H9 (cell line): ENCODE results near the gene NDUFB3. TPM values are rescaled to one million over a fixed set of nuclear protein-coding genes. Genes with fewer than 3 reads are reported as not detected.
"Not testable (repeated sequence)": the region's sequence is repeated elsewhere in the genome, so short reads cannot be mapped to it uniquely, and the experiment has no call there.

ENCODE experiments used
- DNase-seq: peaks from one replicate; pipeline ENCODE4 v3.0.0-alpha.2; 2017
- H2AFZ ChIP-seq: one replicate; pipeline ENCODE4 v1.6.1; 2013; ENCODE audit warnings: mild to moderate bottlenecking, low read length, control low read depth, moderate library complexity
- H2AK5ac ChIP-seq: 2 replicates; pipeline ENCODE4 v1.6.1; 2013; ENCODE audit warnings: low read length, control low read depth, mixed read lengths; ENCODE audit not compliant: insufficient read length
- H2BK120ac ChIP-seq: one replicate; pipeline ENCODE4 v1.6.1; 2013; ENCODE audit warnings: low read depth, mild to moderate bottlenecking, low read length, control low read depth, inconsistent platforms; ENCODE audit not compliant: poor library complexity, severe bottlenecking
- H2BK12ac ChIP-seq: 2 replicates; pipeline ENCODE4 v1.6.1; 2013; ENCODE audit warnings: low read length, control low read depth, mixed read lengths, low read depth; ENCODE audit not compliant: insufficient read length
- H2BK15ac ChIP-seq: 2 replicates; pipeline ENCODE4 v1.6.1; 2013; ENCODE audit warnings: low read depth, low read length, control low read depth
- H2BK20ac ChIP-seq: one replicate; pipeline ENCODE4 v1.6.1; 2013; ENCODE audit warnings: low read depth, mild to moderate bottlenecking, low read length, control low read depth, inconsistent platforms; ENCODE audit not compliant: poor library complexity, severe bottlenecking
- H2BK5ac ChIP-seq: 2 replicates; pipeline ENCODE4 v1.6.1; 2013; ENCODE audit warnings: low read length, control low read depth, mixed read lengths; ENCODE audit not compliant: insufficient read length
- H3K14ac ChIP-seq: 2 replicates; pipeline ENCODE4 v1.6.1; 2013; ENCODE audit warnings: low read length, control low read depth; ENCODE audit not compliant: insufficient read depth
- H3K18ac ChIP-seq: 2 replicates; pipeline ENCODE4 v1.6.1; 2013; ENCODE audit warnings: low read depth, mild to moderate bottlenecking, mixed read lengths, low read length, control low read depth; ENCODE audit not compliant: insufficient read length
- H3K23ac ChIP-seq: 2 replicates; pipeline ENCODE4 v1.6.1; 2013; ENCODE audit warnings: low read length, control low read depth, mixed read lengths, low read depth; ENCODE audit not compliant: insufficient read length
- H3K23me2 ChIP-seq: 2 replicates; pipeline ENCODE4 v1.6.1; 2013; ENCODE audit warnings: low read depth, mild to moderate bottlenecking, mixed read lengths, low read length, control low read depth; ENCODE audit not compliant: insufficient read length, poor library complexity, severe bottlenecking
- H3K27ac ChIP-seq: 2 replicates; pipeline ENCODE4 v1.5.1; 2013; ENCODE audit warnings: low read length, control low read depth, mixed read lengths, low read depth; ENCODE audit not compliant: insufficient read length
- H3K27me3 ChIP-seq: 2 replicates; pipeline ENCODE4 v1.6.1; 2013; ENCODE audit warnings: low read length, control low read depth, inconsistent platforms; ENCODE audit not compliant: insufficient read depth
- H3K4ac ChIP-seq: 2 replicates; pipeline ENCODE4 v1.6.1; 2013; ENCODE audit warnings: low read depth, mild to moderate bottlenecking, control low read depth, inconsistent platforms, low read length, moderate library complexity
- H3K4me1 ChIP-seq: 2 replicates; pipeline ENCODE4 v1.6.1; 2013; ENCODE audit warnings: low read length, control low read depth, inconsistent platforms; ENCODE audit not compliant: insufficient read depth
- H3K4me2 ChIP-seq: 2 replicates; pipeline ENCODE4 v1.6.1; 2013; ENCODE audit warnings: low read length, control low read depth, mixed read lengths; ENCODE audit not compliant: insufficient read length, insufficient read depth
- H3K56ac ChIP-seq: 2 replicates; pipeline ENCODE4 v1.6.1; 2013; ENCODE audit warnings: low read depth, mild to moderate bottlenecking, mixed read lengths, low read length, control low read depth; ENCODE audit not compliant: insufficient read length
- H3K79me1 ChIP-seq: 2 replicates; pipeline ENCODE4 v1.6.1; 2013; ENCODE audit warnings: low read depth, mild to moderate bottlenecking, moderate library complexity, low read length, control low read depth, inconsistent platforms; ENCODE audit not compliant: insufficient read depth, poor library complexity, severe bottlenecking
- H3K79me2 ChIP-seq: 2 replicates; pipeline ENCODE4 v1.6.1; 2013; ENCODE audit warnings: low read length, control low read depth, inconsistent platforms; ENCODE audit not compliant: insufficient read depth
- H3K9ac ChIP-seq: 2 replicates; pipeline ENCODE4 v1.6.1; 2013; ENCODE audit warnings: low read length, control low read depth, mixed read lengths; ENCODE audit not compliant: insufficient read length; ENCODE audit errors: extremely low read depth
- H3K9me3 ChIP-seq: one replicate; pipeline ENCODE4 v1.6.1; 2013; ENCODE audit warnings: low read depth, low read length, inconsistent platforms; ENCODE audit not compliant: control insufficient read depth
- H3T11ph ChIP-seq: one replicate; pipeline ENCODE4 v1.6.1; 2013; ENCODE audit warnings: mild to moderate bottlenecking, low read length, control low read depth, inconsistent platforms
- H4K20me1 ChIP-seq: one replicate; pipeline ENCODE4 v1.6.1; 2013; ENCODE audit not compliant: control insufficient read depth, insufficient read length, insufficient read depth
- H4K5ac ChIP-seq: 2 replicates; pipeline ENCODE4 v1.6.1; 2013; ENCODE audit warnings: low read depth, mild to moderate bottlenecking, mixed read lengths, low read length, control low read depth; ENCODE audit not compliant: insufficient read length
- H4K8ac ChIP-seq: replicated peaks from 2 replicates; pipeline ENCODE4 v1.6.1; 2013; ENCODE audit warnings: low read length, control low read depth, mixed read lengths, low read depth; ENCODE audit not compliant: insufficient read length
- H4K91ac ChIP-seq: 2 replicates; pipeline ENCODE4 v1.6.1; 2013; ENCODE audit warnings: low read depth, mild to moderate bottlenecking, moderate library complexity, mixed read lengths, low read length, control low read depth; ENCODE audit not compliant: insufficient read length
- H3K27ac Mint-ChIP-seq, 3 experiments: 2 replicates in 2 of 3; 3 replicates in 1 of 3; pipeline ENCODE4 v1.8.0; 2020 to 2021; ENCODE audit warnings: mixed read lengths in 3 of 3, mild to moderate bottlenecking in 1 of 3, moderate library complexity in 1 of 3
- H3K27me3 Mint-ChIP-seq: 2 replicates; pipeline ENCODE4 v1.8.0; 2021; ENCODE audit warnings: low read depth, mild to moderate bottlenecking, moderate library complexity, mixed read lengths
- H3K36me3 Mint-ChIP-seq, 3 experiments: 2 replicates in 2 of 3; 3 replicates in 1 of 3; pipeline ENCODE4 v1.8.0; 2020 to 2021; ENCODE audit warnings: low read depth in 3 of 3, mixed read lengths in 3 of 3; ENCODE audit not compliant: insufficient read depth in 1 of 3
- H3K4me1 Mint-ChIP-seq, 2 experiments: 2 replicates each; pipeline ENCODE4 v1.8.0; 2020; ENCODE audit warnings: mixed read lengths in 2 of 2
- H3K4me3 Mint-ChIP-seq, 2 experiments: 2 replicates in 1 of 2; 3 replicates in 1 of 2; pipeline ENCODE4 v1.8.0; 2020 to 2021; ENCODE audit warnings: mild to moderate bottlenecking in 2 of 2, mixed read lengths in 2 of 2, moderate library complexity in 1 of 2
- H3K9me3 Mint-ChIP-seq, 2 experiments: 2 replicates in 1 of 2; 3 replicates in 1 of 2; pipeline ENCODE4 v1.8.0; 2020; ENCODE audit warnings: mild to moderate bottlenecking in 2 of 2, mixed read lengths in 2 of 2, moderate library complexity in 1 of 2
- WGBS: extraction: QIAGEN DNeasy Blood & Tissue Kit; methylation state at CpG from one replicate; pipeline ENCODE4 v1.1.7; 2013; ENCODE audit warnings: missing lambda C conversion rate, low lambda C conversion rate, mixed read lengths; ENCODE audit not compliant: insufficient read length; ENCODE audit errors: extremely low coverage; 5-methylcytosine and 5-hydroxymethylcytosine counted together
- total RNA-seq: library from RNA; stranded (reverse); gene quantifications from 2 replicates; pipeline ENCODE4 v1.2.1, GENCODE V29; 2021
- TF ChIP-seq, protein P1 (sequence below): fragments of 200-600 bp; sonication (generic); conservative IDR thresholded peaks from 3 replicates; pipeline ENCODE4 v1.8.0; 2021; ENCODE audit warnings: antibody characterized with exemption, mild to moderate bottlenecking

NDUFB3 gene
- total RNA-seq, 1 experiment from 2014 or later = 59.6 TPM

DNA sequence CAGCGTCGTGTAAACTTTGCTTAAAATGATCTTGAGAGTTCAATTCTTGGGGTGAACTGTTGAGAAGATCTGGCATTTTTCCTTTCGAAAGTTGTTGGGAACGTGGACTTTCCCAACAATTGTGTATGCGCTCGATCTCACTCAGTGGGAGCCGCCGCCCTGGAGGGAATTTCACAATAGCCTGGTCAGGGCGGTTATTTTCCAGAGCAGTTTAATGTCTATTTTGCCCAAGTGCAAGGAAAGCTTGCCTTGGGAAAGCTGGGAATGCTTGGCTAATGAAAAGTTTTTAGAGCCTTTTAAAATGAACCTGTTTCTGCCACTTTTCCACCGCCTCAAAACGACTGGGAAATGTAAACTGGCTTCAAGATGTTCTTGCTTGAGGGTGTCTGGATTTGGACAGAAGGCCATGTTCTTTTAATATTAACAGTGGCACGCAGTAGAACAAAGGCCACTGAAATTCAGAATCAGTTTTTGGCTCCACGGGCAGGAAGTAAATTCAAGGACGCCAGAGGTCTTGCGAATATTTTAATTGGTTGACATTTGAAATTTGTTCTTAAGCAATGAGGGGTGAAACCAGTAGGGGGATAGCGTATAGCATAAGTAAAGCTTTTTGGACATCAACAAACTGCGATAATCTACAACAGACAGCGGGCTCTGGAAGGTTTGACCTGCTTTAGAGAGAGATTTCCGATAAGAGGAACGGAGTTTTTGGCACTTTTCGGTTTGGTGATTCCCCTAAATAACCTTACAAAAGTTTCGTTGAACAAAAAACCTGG, 45.3 kb downstream of the NDUFB3 start:
- Histone ChIP-seq H3K9ac (no peak overlapping the region), H2AFZ (peak overlapping the region; percentile 18)
- WGBS = no CpG with 5 or more reads among the region's 22 CpGs

DNA sequence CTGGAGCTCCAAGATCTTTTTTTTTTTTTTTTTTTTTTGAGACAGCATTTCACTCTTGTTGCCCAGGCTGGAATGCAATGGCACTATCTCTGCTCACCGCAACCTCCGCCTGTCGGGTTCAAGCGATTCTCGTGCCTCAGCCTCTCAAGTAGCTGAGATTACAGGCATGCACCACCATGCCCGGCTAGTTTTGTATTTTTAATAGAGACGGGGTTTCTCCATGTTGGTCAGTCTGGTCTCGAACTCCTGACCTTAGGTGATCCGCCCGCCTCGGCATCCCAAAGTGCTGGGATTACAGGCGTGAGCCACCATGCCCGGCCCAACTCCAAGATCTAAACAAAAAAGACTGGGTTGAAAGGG, 45.9 kb downstream of the NDUFB3 start:
- H2BK120ac ChIP-seq, H3K79me2 ChIP-seq, H3K27ac Mint-ChIP-seq, H2AFZ ChIP-seq, H4K20me1 ChIP-seq, H3K4me1 ChIP-seq, H3K14ac ChIP-seq, H2BK5ac ChIP-seq, H3K9ac ChIP-seq, H2BK12ac ChIP-seq, H3K4ac ChIP-seq, H3K56ac ChIP-seq, DNase-seq, H3K9me3 ChIP-seq, H2BK20ac ChIP-seq, H3K79me1 ChIP-seq, H3K27me3 Mint-ChIP-seq, H3K27me3 ChIP-seq, H2BK15ac ChIP-seq, H2AK5ac ChIP-seq, H3K9me3 Mint-ChIP-seq, H3K36me3 Mint-ChIP-seq, H3K23ac ChIP-seq, H4K5ac ChIP-seq, H3K18ac ChIP-seq, H4K91ac ChIP-seq, H4K8ac ChIP-seq, H3K27ac ChIP-seq, H3K4me2 ChIP-seq, H3T11ph ChIP-seq: not testable (repeated sequence)
- H3K4me3 Mint-ChIP-seq = peak overlapping the region; percentile 17 to 85; a peak in 3 of 5 replicates
- no CpG with 5 or more reads among the region's 13 CpGs for WGBS
- peaks cover 14% of the 10 kb centered on the region for H3K23me2 ChIP-seq
- peaks cover 15 to 29% of the 10 kb centered on the region in 2 experiments for H3K4me1 Mint-ChIP-seq

More for the DNA sequence above, 45.3 kb downstream of the NDUFB3 start:
- Histone ChIP-seq H2BK12ac (no peak overlapping the region), H2BK5ac (no peak overlapping the region), H2BK15ac (no peak overlapping the region), H3K27me3 (no peaks in the 10 kb centered on the region), H2BK120ac (no peak overlapping the region), H2AK5ac (no peak overlapping the region), H3K18ac (peak overlapping the region; percentile 29), H3K4me1 (no peaks in the 10 kb centered on the region), H3K23ac (no peak overlapping the region), H4K20me1 (no peaks in the 10 kb centered on the region), H4K5ac (no peak overlapping the region), H3T11ph (no peak overlapping the region), H3K23me2 (peaks cover 14% of the 10 kb centered on the region), H3K4me2 (peak overlapping the region; percentile 34), H2BK20ac (no peak overlapping the region), H3K9me3 (no peaks in the 10 kb centered on the region), H3K79me2 (no peaks in the 10 kb centered on the region), H3K4ac (no peak overlapping the region), H4K91ac (no peak overlapping the region), H3K27ac (no peak overlapping the region), H3K79me1 (no peaks in the 10 kb centered on the region), H3K14ac (peak overlapping the region; percentile 22; the same call in 1 of the 2 replicates), H4K8ac (no peak overlapping the region), H3K56ac (no peak overlapping the region)
- peak overlapping the region in 2 of 3 experiments; percentile 61 to 91; a peak in 3 of 7 replicates for H3K27ac Mint-ChIP-seq
- TF ChIP-seq, protein P1, sequence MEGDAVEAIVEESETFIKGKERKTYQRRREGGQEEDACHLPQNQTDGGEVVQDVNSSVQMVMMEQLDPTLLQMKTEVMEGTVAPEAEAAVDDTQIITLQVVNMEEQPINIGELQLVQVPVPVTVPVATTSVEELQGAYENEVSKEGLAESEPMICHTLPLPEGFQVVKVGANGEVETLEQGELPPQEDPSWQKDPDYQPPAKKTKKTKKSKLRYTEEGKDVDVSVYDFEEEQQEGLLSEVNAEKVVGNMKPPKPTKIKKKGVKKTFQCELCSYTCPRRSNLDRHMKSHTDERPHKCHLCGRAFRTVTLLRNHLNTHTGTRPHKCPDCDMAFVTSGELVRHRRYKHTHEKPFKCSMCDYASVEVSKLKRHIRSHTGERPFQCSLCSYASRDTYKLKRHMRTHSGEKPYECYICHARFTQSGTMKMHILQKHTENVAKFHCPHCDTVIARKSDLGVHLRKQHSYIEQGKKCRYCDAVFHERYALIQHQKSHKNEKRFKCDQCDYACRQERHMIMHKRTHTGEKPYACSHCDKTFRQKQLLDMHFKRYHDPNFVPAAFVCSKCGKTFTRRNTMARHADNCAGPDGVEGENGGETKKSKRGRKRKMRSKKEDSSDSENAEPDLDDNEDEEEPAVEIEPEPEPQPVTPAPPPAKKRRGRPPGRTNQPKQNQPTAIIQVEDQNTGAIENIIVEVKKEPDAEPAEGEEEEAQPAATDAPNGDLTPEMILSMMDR = peak; percentile 27; the same call in 1 of the 3 replicates
- peak overlapping the region; percentile 73 to 74 for H3K4me3 Mint-ChIP-seq
- DNase-seq = no peak
- H3K27me3 Mint-ChIP-seq = no peaks in the 10 kb centered on the region
- H3K9me3 Mint-ChIP-seq = no peaks in the 10 kb centered on the region
- H3K36me3 Mint-ChIP-seq = peaks cover 0 to 4% (median 0%) of the 10 kb centered on the region in 3 experiments; a peak in 1 of 7 replicates
- H3K4me1 Mint-ChIP-seq = peaks cover 15 to 29% of the 10 kb centered on the region in 2 experiments
